PC-3 (cell line): ENCODE data around the gene ABRAXAS1. TPM values are rescaled to one million over a fixed set of nuclear protein-coding genes. Genes with fewer than 3 reads are reported as not detected.

Experiments
- ATAC-seq: fragments of 200-7000 bp; cut with Tn5 transposase; 2 replicates; pipeline ENCODE4 v1.9.1; 2020; ENCODE audit warnings: mild to moderate bottlenecking, moderate library complexity
- BruUV-seq: library from RNA; stranded (reverse); fragments of 400-500 nt; replicated peaks from 2 replicates; lab custom pipeline; 2021; lab: Mats Ljungman, UMichigan
- CTCF ChIA-PET: fragments of 300-600 bp; sonication (Branson Sonifier 250); formaldehyde crosslinking; loops from one replicate; lab custom pipeline; 2022; ENCODE audit warnings: antibody characterized with exemption; lab: Charles Lee
- POLR2A ChIA-PET: fragments of 300-600 bp; sonication (Branson Sonifier 250); formaldehyde crosslinking; loops from one replicate; lab custom pipeline; 2022; ENCODE audit warnings: antibody characterized with exemption; ENCODE audit not compliant: unreplicated experiment; lab: Charles Lee
- DNase-seq: peaks from one replicate; pipeline ENCODE4 v3.0.0-alpha.2; 2015
- H2AFZ ChIP-seq: fragments of 300-600 bp; sonication (generic); 2 replicates; pipeline ENCODE4 v1.6.0; 2016; ENCODE audit warnings: antibody characterized with exemption, low read length
- H3F3A ChIP-seq: fragments of 300-600 bp; sonication (generic); one replicate; pipeline ENCODE4 v1.6.0; 2017; ENCODE audit warnings: antibody characterized with exemption, low read length, control low read depth, mild to moderate bottlenecking; ENCODE audit not compliant: unreplicated experiment
- H3K27ac ChIP-seq: fragments of 300-600 bp; sonication (generic); 2 replicates; pipeline ENCODE4 v1.5.1; 2016; ENCODE audit warnings: mild to moderate bottlenecking, low read length
- H3K27me3 ChIP-seq: fragments of 300-600 bp; sonication (generic); 2 replicates; pipeline ENCODE4 v1.6.1; 2016; ENCODE audit warnings: low read length, mixed read lengths
- H3K36me3 ChIP-seq: fragments of 300-600 bp; sonication (generic); 2 replicates; pipeline ENCODE4 v1.6.1; 2016; ENCODE audit warnings: low read depth, mixed run types, low read length, mixed read lengths
- H3K4me1 ChIP-seq: fragments of 300-600 bp; sonication (generic); 2 replicates; pipeline ENCODE4 v1.5.1; 2016; ENCODE audit warnings: low read length; ENCODE audit not compliant: insufficient read depth
- H3K4me2 ChIP-seq: fragments of 300-600 bp; sonication (generic); 2 replicates; pipeline ENCODE4 v1.6.0; 2016; ENCODE audit warnings: low read length
- H3K4me3 ChIP-seq: fragments of 300-600 bp; sonication (generic); 2 replicates; pipeline ENCODE4 v1.5.1; 2016; ENCODE audit warnings: mild to moderate bottlenecking, low read length, mixed read lengths
- H3K79me2 ChIP-seq: fragments of 300-600 bp; sonication (generic); 2 replicates; pipeline ENCODE4 v1.6.1; 2017; ENCODE audit warnings: low read length, mixed read lengths
- H3K9ac ChIP-seq: fragments of 300-600 bp; sonication (generic); 2 replicates; pipeline ENCODE4 v1.6.0; 2016; ENCODE audit warnings: mild to moderate bottlenecking, low read length
- H3K9me2 ChIP-seq: fragments of 300-600 bp; sonication (generic); replicated peaks from 2 replicates; pipeline ENCODE4 v1.6.1; 2016; ENCODE audit warnings: mixed run types, low read length, mixed read lengths
- H3K9me3 ChIP-seq: fragments of 300-600 bp; sonication (generic); 2 replicates; pipeline ENCODE4 v1.6.1; 2016; ENCODE audit warnings: low read length, mixed read lengths
- H4K20me1 ChIP-seq: fragments of 300-600 bp; sonication (generic); 2 replicates; pipeline ENCODE4 v1.6.1; 2016; ENCODE audit warnings: low read length, mixed read lengths
- CTCF ChIP-seq: fragments of 300-600 bp; sonication (generic); conservative IDR thresholded peaks from 2 replicates; pipeline ENCODE4 v1.5.1; 2017; ENCODE audit warnings: antibody characterized with exemption, low read depth, mild to moderate bottlenecking, low read length
- EZH2 ChIP-seq: fragments of 300-600 bp; sonication (generic); IDR thresholded peaks from one replicate; pipeline ENCODE4 v1.6.1; 2017; ENCODE audit warnings: antibody characterized with exemption, mild to moderate bottlenecking, low read length; ENCODE audit not compliant: unreplicated experiment
- EZH2phosphoT487 ChIP-seq: fragments of 300-600 bp; sonication (generic); IDR thresholded peaks from 2 replicates; pipeline ENCODE4 v1.6.1; 2018; ENCODE audit warnings: mild to moderate bottlenecking, antibody characterized with exemption, low read length, borderline replicate concordance
- intact Hi-C: fragments of 100-400 bp; cut with micrococcal nuclease; formaldehyde crosslinking; loops from 2 replicates; pipeline ENCODE4 v1.9.0; 2023
- total RNA-seq: library from RNA; depleted of rRNA; stranded (reverse); fragments of >200 nt; gene quantifications from 2 replicates; pipeline ENCODE4 v1.2.3, GENCODE V29; 2014

ABRAXAS1 gene
- total RNA-seq, 1 experiment from 2014 or later, result 10.3 TPM

- H3K27ac ChIP-seq, result no peak overlapping the region
- H3K9ac ChIP-seq, result peak overlapping the region; percentile 93
- POLR2A ChIA-PET, result no interaction called here
- H3K4me2 ChIP-seq, result peak overlapping the region; percentile 85
- DNase-seq (no peak), ATAC-seq (no peak)
- CTCF ChIA-PET, result no interaction called here
- peak overlapping the region; percentile 89 for H2AFZ ChIP-seq
- peaks cover 20% of the 10 kb centered on the region for H3K36me3 ChIP-seq
- H3K4me1 ChIP-seq, result peaks cover 11% of the 10 kb centered on the region
- H3K9me2 ChIP-seq, result no peaks in the 10 kb centered on the region
- H3K4me3 ChIP-seq, result peak overlapping the region; percentile 88
- H4K20me1 ChIP-seq, result no peaks in the 10 kb centered on the region
- TSS peak; percentile 82 for BruUV-seq
- TF ChIP-seq EZH2phosphoT487, result no peak
- no peak for TF ChIP-seq CTCF
- TF ChIP-seq EZH2, result no peak
- no peaks in the 10 kb centered on the region for H3K9me3 ChIP-seq
- intact Hi-C loops, result no loop called here
- H3F3A ChIP-seq, result no peaks in the 10 kb centered on the region
- H3K27me3 ChIP-seq, result no peaks in the 10 kb centered on the region
- H3K79me2 ChIP-seq, result peaks cover 55% of the 10 kb centered on the region
Measured at GRCh38 chr4:83456184-83456501, 28.8 kb downstream of the ABRAXAS1 start.

GRCh38 chr4:83455281-83456183 is 29.4 kb downstream of the ABRAXAS1 start, which contains the start of the genes HELQ and MRPS18C:
HELQ (minus strand) TSS chr4:83455823; CDS start chr4:83455693, 130 bp downstream.
MRPS18C (plus strand) TSS chr4:83456058; CDS start chr4:83456078, 20 bp downstream.
- peak within 1 kb of the TSS; percentile 90 for H3K4me2 ChIP-seq
- H3K36me3 ChIP-seq, result peaks cover 20% of the 10 kb centered on the region
- POLR2A ChIA-PET, result interaction anchor here (0.6 to 0.7 kb wide), 2 partner anchors 17 to 26 kb away, joined by 4 to 7 read pairs; no protein-coding TSS in a partner anchor
- H3K9me2 ChIP-seq, result no peaks in the 10 kb centered on the region
- CTCF ChIA-PET, result no interaction called here
- intact Hi-C loops, result no loop called here
- H4K20me1 ChIP-seq, result no peaks in the 10 kb centered on the region
- TF ChIP-seq EZH2phosphoT487 (no peak), EZH2 (no peak), CTCF (no peak; the same call in 1 of the 2 replicates)
- peaks cover 55% of the 10 kb centered on the region for H3K79me2 ChIP-seq
- DNase-seq, result peak; percentile 97
- peak; percentile 93 for ATAC-seq
- H3K9me3 ChIP-seq, result no peaks in the 10 kb centered on the region
- H3K4me3 ChIP-seq, result peak within 1 kb of the TSS; percentile 88
- H3K27me3 ChIP-seq, result no peaks in the 10 kb centered on the region
- H3K9ac ChIP-seq, result peak within 1 kb of the TSS; percentile 93
- TSS peak; percentile 76 for BruUV-seq
- peaks cover 11% of the 10 kb centered on the region for H3K4me1 ChIP-seq
- no peaks in the 10 kb centered on the region for H3F3A ChIP-seq
- H3K27ac ChIP-seq, result peak within 1 kb of the TSS; percentile 73
- peak within 1 kb of the TSS; percentile 95 for H2AFZ ChIP-seq
